Measurements from ENCODE around the gene PRPF19.

The PRPF19 gene

GRCh38 chr11:60870733-60871377, 35.5 kb downstream of the PRPF19 start:
- in situ Hi-C loops (cut with HindIII; ENCODE audit: low pct_unique_long_range_greater_than_20kb, low sequenced_read_pairs): no loop called here
- no peak for DNase-seq (ENCODE audit: low read depth in 1 of 2, low spot score in 1 of 2)
- TF ChIP-seq JUND (IDR thresholded peaks at IDR 0.05; ENCODE audit: low read depth): no peak

GRCh38 chr11:60870276-60870675, 36.1 kb downstream of the PRPF19 start:
- no peak for TF ChIP-seq JUND (IDR thresholded peaks at IDR 0.05; ENCODE audit: low read depth)
- in situ Hi-C loops (cut with HindIII; ENCODE audit: low pct_unique_long_range_greater_than_20kb, low sequenced_read_pairs): no loop called here
- DNase-seq (ENCODE audit: low read depth in 1 of 2, low spot score in 1 of 2): no peak

GRCh38 chr11:60869451-60869825, 36.9 kb downstream of the PRPF19 start:
- no peak for DNase-seq (ENCODE audit: low read depth in 1 of 2, low spot score in 1 of 2)
- in situ Hi-C loops (cut with HindIII; ENCODE audit: low pct_unique_long_range_greater_than_20kb, low sequenced_read_pairs): no loop called here
- TF ChIP-seq JUND (IDR thresholded peaks at IDR 0.05; ENCODE audit: low read depth): no peak

GRCh38 chr11:60868682-60869450, 37.5 kb downstream of the PRPF19 start:
- TF ChIP-seq JUND (IDR thresholded peaks at IDR 0.05; ENCODE audit: low read depth): no peak
- in situ Hi-C loops (cut with HindIII; ENCODE audit: low pct_unique_long_range_greater_than_20kb, low sequenced_read_pairs): no loop called here
- DNase-seq (ENCODE audit: low read depth in 1 of 2, low spot score in 1 of 2): no peak

GRCh38 chr11:60867871-60868681, 38.3 kb downstream of the PRPF19 start:
- no peak for TF ChIP-seq JUND (IDR thresholded peaks at IDR 0.05; ENCODE audit: low read depth)
- in situ Hi-C loops (cut with HindIII; ENCODE audit: low pct_unique_long_range_greater_than_20kb, low sequenced_read_pairs): no loop called here
- no peak for DNase-seq (ENCODE audit: low read depth in 1 of 2, low spot score in 1 of 2)

GRCh38 chr11:60866911-60867870, 39.2 kb downstream of the PRPF19 start, which contains the start of gene ZP1:
Gene ZP1 (plus strand): TSS chr11:60867542. CDS start chr11:60867562, 20 bp downstream.
- in situ Hi-C loops (cut with HindIII; ENCODE audit: low pct_unique_long_range_greater_than_20kb, low sequenced_read_pairs): no loop called here
- no peak for TF ChIP-seq JUND (IDR thresholded peaks at IDR 0.05; ENCODE audit: low read depth)

GRCh38 chr11:60864856-60865513, 41.4 kb downstream of the PRPF19 start:
- DNase-seq (ENCODE audit: low read depth in 1 of 2, low spot score in 1 of 2): no peak
- in situ Hi-C loops (cut with HindIII; ENCODE audit: low pct_unique_long_range_greater_than_20kb, low sequenced_read_pairs): no loop called here
- TF ChIP-seq JUND (IDR thresholded peaks at IDR 0.05; ENCODE audit: low read depth): no peak

More at GRCh38 chr11:60866911-60867870, 39.2 kb downstream of the PRPF19 start, which contains the start of gene ZP1:
- DNase-seq (ENCODE audit: low read depth in 1 of 2, low spot score in 1 of 2): peak in 1 of 2 experiments; percentile 58

GRCh38 chr11:60863550-60864521, 42.5 kb downstream of the PRPF19 start:
- in situ Hi-C loops (cut with HindIII; ENCODE audit: low pct_unique_long_range_greater_than_20kb, low sequenced_read_pairs): no loop called here
- TF ChIP-seq JUND (IDR thresholded peaks at IDR 0.05; ENCODE audit: low read depth): no peak

GRCh38 chr11:60862171-60862570, 44.2 kb downstream of the PRPF19 start:
- no peak for DNase-seq (ENCODE audit: low read depth in 1 of 2, low spot score in 1 of 2)
- in situ Hi-C loops (cut with HindIII; ENCODE audit: low pct_unique_long_range_greater_than_20kb, low sequenced_read_pairs): no loop called here
- TF ChIP-seq JUND (IDR thresholded peaks at IDR 0.05; ENCODE audit: low read depth): no peak

More at GRCh38 chr11:60863550-60864521, 42.5 kb downstream of the PRPF19 start:
- no peak for DNase-seq (ENCODE audit: low read depth in 1 of 2, low spot score in 1 of 2)

- DNase-seq (ENCODE audit: low read depth in 1 of 2, low spot score in 1 of 2): no peak
- in situ Hi-C loops (cut with HindIII; ENCODE audit: low pct_unique_long_range_greater_than_20kb, low sequenced_read_pairs): no loop called here
- no peak for TF ChIP-seq JUND (IDR thresholded peaks at IDR 0.05; ENCODE audit: low read depth)
These were observed 45.4 kb downstream of the PRPF19 start for GRCh38 chr11:60860943-60861342.
